ENCODE measurements around the gene PPP2R2B. TPM values are rescaled to one million over a fixed set of nuclear protein-coding genes. Genes with fewer than 3 reads are reported as not detected.

PPP2R2B gene
- total RNA-seq, 1 donor from 2014 or later = 1.2 TPM

- intact Hi-C loops (cut with DNase I) = no loop called here
- DNase-seq = no peak
- Histone ChIP-seq H3K27me3 (no peaks in the 10 kb centered on the region), H3K27ac (no peak overlapping the region), H3K4me3 (no peak overlapping the region), H3K36me3 (no peaks in the 10 kb centered on the region), H3K4me1 (no peaks in the 10 kb centered on the region), H3K9me3 (no peaks in the 10 kb centered on the region)
- no peak for ATAC-seq
- TF ChIP-seq, protein P1, sequence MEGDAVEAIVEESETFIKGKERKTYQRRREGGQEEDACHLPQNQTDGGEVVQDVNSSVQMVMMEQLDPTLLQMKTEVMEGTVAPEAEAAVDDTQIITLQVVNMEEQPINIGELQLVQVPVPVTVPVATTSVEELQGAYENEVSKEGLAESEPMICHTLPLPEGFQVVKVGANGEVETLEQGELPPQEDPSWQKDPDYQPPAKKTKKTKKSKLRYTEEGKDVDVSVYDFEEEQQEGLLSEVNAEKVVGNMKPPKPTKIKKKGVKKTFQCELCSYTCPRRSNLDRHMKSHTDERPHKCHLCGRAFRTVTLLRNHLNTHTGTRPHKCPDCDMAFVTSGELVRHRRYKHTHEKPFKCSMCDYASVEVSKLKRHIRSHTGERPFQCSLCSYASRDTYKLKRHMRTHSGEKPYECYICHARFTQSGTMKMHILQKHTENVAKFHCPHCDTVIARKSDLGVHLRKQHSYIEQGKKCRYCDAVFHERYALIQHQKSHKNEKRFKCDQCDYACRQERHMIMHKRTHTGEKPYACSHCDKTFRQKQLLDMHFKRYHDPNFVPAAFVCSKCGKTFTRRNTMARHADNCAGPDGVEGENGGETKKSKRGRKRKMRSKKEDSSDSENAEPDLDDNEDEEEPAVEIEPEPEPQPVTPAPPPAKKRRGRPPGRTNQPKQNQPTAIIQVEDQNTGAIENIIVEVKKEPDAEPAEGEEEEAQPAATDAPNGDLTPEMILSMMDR (IDR thresholded peaks at IDR 0.05) = no peak
Observed at GRCh38 chr5:146632620-146633322, 245.8 kb downstream of the PPP2R2B start.

GRCh38 chr5:146630472-146630871, 248.1 kb downstream of the PPP2R2B start:
- H3K27ac ChIP-seq = no peak overlapping the region
- no peak for DNase-seq
- intact Hi-C loops (cut with DNase I) = no loop called here
- ATAC-seq = no peak
- TF ChIP-seq, protein P1 (IDR thresholded peaks at IDR 0.05) = no peak
- no peaks in the 10 kb centered on the region for H3K36me3 ChIP-seq
- no peaks in the 10 kb centered on the region for H3K9me3 ChIP-seq
- H3K27me3 ChIP-seq = no peaks in the 10 kb centered on the region
- H3K4me3 ChIP-seq = no peak overlapping the region
- no peaks in the 10 kb centered on the region for H3K4me1 ChIP-seq

- H3K4me3 ChIP-seq = no peak overlapping the region
- H3K36me3 ChIP-seq = no peaks in the 10 kb centered on the region
- H3K9me3 ChIP-seq = no peaks in the 10 kb centered on the region
- H3K4me1 ChIP-seq = no peaks in the 10 kb centered on the region
- no peak overlapping the region for H3K27ac ChIP-seq
- TF ChIP-seq, protein P1 (IDR thresholded peaks at IDR 0.05) = no peak
- intact Hi-C loops (cut with DNase I) = no loop called here
- H3K27me3 ChIP-seq = no peaks in the 10 kb centered on the region
- no peak for DNase-seq
- no peak for ATAC-seq
Observed at GRCh38 chr5:146628950-146629349, 249.6 kb downstream of the PPP2R2B start.

DNA sequence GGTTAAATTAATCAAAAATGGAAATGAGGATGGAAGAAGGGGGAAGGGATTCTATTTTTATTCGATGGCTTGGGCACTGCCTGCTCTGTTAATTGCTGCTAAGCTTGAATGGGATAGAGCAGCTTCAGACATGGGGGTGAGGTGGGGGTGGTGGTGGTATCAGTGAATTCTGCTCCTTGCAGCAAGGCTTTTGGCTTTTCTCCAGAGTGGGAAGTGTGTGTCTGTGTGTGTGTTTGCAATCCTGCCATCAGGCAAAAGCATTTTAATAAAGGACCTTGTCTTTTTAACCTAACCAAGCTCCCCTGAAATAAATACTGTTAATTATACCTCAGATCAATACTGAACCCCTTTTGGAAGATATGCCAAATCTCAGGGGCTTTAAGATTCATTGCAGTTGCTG, 251.6 kb downstream of the PPP2R2B start:
- TF ChIP-seq, protein P1 (IDR thresholded peaks at IDR 0.05) = no peak
- Histone ChIP-seq H3K27ac (no peak overlapping the region), H3K27me3 (no peaks in the 10 kb centered on the region), H3K36me3 (no peaks in the 10 kb centered on the region), H3K4me1 (no peaks in the 10 kb centered on the region), H3K4me3 (no peak overlapping the region), H3K9me3 (no peaks in the 10 kb centered on the region)
- intact Hi-C loops (cut with DNase I) = no loop called here
- no peak for DNase-seq
- no peak for ATAC-seq

DNA sequence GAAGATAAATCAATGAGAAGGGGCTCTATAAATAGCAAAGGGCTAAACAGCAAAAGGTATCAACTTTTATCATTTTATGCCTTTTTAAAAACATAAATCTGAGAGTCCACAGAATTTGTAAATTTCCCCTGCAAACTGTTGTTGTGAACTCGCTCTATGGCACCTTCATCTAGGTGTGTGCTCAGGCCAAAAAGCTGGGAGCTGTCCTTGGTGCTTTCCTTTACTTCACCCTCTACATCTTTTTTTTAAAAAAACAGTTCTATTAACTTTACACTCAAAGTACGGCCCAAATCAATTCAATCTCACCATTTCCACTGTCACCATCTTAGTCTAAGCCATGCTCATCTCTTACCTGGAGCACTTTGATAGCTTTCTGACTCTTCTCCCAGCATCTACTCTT, 254.4 kb downstream of the PPP2R2B start:
- Histone ChIP-seq H3K4me3 (no peak overlapping the region), H3K27me3 (no peaks in the 10 kb centered on the region), H3K4me1 (no peaks in the 10 kb centered on the region), H3K36me3 (no peaks in the 10 kb centered on the region), H3K27ac (no peak overlapping the region), H3K9me3 (no peaks in the 10 kb centered on the region)
- intact Hi-C loops (cut with DNase I) = no loop called here
- DNase-seq (no peak), ATAC-seq (no peak)
- TF ChIP-seq, protein P1 (IDR thresholded peaks at IDR 0.05) = no peak

DNA sequence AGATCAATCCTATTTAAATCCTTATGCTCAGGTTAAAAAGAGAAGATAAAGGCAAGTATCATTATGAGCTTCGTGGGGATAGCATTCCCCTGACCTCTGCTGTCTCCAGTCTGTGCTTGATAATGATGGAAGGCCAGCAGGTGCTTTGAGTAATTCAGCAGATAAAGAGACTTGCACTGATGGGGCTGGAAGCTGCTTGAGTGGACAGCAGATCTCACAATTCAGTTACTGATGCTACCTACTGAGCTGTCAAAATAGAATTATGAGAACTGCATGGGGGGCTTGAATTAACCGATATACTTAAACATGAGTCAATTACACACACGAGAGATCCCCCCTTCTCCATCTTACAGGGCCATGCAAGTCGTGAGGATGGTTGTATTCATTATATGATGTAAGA, 254.9 kb downstream of the PPP2R2B start:
- TF ChIP-seq, protein P1 (IDR thresholded peaks at IDR 0.05) = no peak
- no peaks in the 10 kb centered on the region for H3K4me1 ChIP-seq
- DNase-seq (no peak), ATAC-seq (no peak)
- no peaks in the 10 kb centered on the region for H3K9me3 ChIP-seq
- H3K36me3 ChIP-seq = no peaks in the 10 kb centered on the region
- H3K4me3 ChIP-seq = no peak overlapping the region
- no peaks in the 10 kb centered on the region for H3K27me3 ChIP-seq
- H3K27ac ChIP-seq = no peak overlapping the region
- intact Hi-C loops (cut with DNase I) = no loop called here

All from upper lobe of right lung (tissue), 1 donor.